Muscle layer of colon (tissue), 2 donors: Measurements from ENCODE around the gene RIN2.

Experiments
- H3K27ac ChIP-seq: one replicate; pipeline ENCODE4 v1.7.0; 2013; ENCODE audit warnings: low read depth, mild to moderate bottlenecking, low read length, moderate library complexity
- H3K27me3 ChIP-seq, 2 donors: one replicate each; pipeline ENCODE4 v1.7.0; 2013; ENCODE audit warnings: low read length in 2 of 2, mild to moderate bottlenecking in 2 of 2; ENCODE audit not compliant: insufficient read depth in 2 of 2, control insufficient read depth in 1 of 2
- H3K36me3 ChIP-seq: one replicate; pipeline ENCODE4 v1.7.0; 2013; ENCODE audit warnings: mild to moderate bottlenecking, low read length; ENCODE audit not compliant: insufficient read depth
- H3K4me1 ChIP-seq: one replicate; pipeline ENCODE4 v1.7.0; 2013; ENCODE audit warnings: mild to moderate bottlenecking, low read length; ENCODE audit not compliant: insufficient read depth
- H3K4me3 ChIP-seq, 2 donors: one replicate each; pipeline ENCODE4 v1.7.0; 2013; ENCODE audit warnings: low read length in 2 of 2, low read depth in 1 of 2, mild to moderate bottlenecking in 1 of 2, moderate library complexity in 1 of 2
- H3K9ac ChIP-seq: one replicate; pipeline ENCODE4 v1.7.0; 2013; ENCODE audit warnings: low read length
- H3K9me3 ChIP-seq: one replicate; pipeline ENCODE4 v1.7.0; 2013; ENCODE audit warnings: mild to moderate bottlenecking, low read length
- donor health status: abdominal sarcoma.
- donor health status: Adenocarcinoma of cecum.

Gene RIN2

GRCh38 chr20:19781235-19781634, 23.2 kb downstream of the RIN2 start:
- Histone ChIP-seq H3K9me3 (no peaks in the 10 kb centered on the region), H3K4me1 (peaks cover 32% of the 10 kb centered on the region), H3K9ac (no peak overlapping the region), H3K36me3 (no peaks in the 10 kb centered on the region), H3K27me3 (no peaks in the 10 kb centered on the region), H3K27ac (no peak overlapping the region), H3K4me3 (no peak overlapping the region)

- H3K27ac ChIP-seq = no peak overlapping the region
- no peaks in the 10 kb centered on the region for H3K36me3 ChIP-seq
- H3K9me3 ChIP-seq = no peaks in the 10 kb centered on the region
- no peak overlapping the region for H3K4me3 ChIP-seq
- H3K27me3 ChIP-seq = no peaks in the 10 kb centered on the region
- H3K9ac ChIP-seq = no peak overlapping the region
- H3K4me1 ChIP-seq = peaks cover 37% of the 10 kb centered on the region
These were observed 24.6 kb downstream of the RIN2 start for GRCh38 chr20:19782669-19783068.

- H3K27ac ChIP-seq = no peak overlapping the region
- H3K27me3 ChIP-seq = no peaks in the 10 kb centered on the region
- no peaks in the 10 kb centered on the region for H3K36me3 ChIP-seq
- H3K9ac ChIP-seq = no peak overlapping the region
- no peak overlapping the region for H3K4me3 ChIP-seq
- no peaks in the 10 kb centered on the region for H3K9me3 ChIP-seq
- H3K4me1 ChIP-seq = peaks cover 29% of the 10 kb centered on the region
These were observed 25.9 kb downstream of the RIN2 start for GRCh38 chr20:19783966-19784401.

- no peaks in the 10 kb centered on the region for H3K36me3 ChIP-seq
- H3K27ac ChIP-seq = no peak overlapping the region
- H3K4me3 ChIP-seq = peak overlapping the region in 1 of 2 donors; percentile 26
- H3K4me1 ChIP-seq = peaks cover 29% of the 10 kb centered on the region
- H3K27me3 ChIP-seq = no peaks in the 10 kb centered on the region
- H3K9ac ChIP-seq = no peak overlapping the region
- no peaks in the 10 kb centered on the region for H3K9me3 ChIP-seq
These were observed 26.6 kb downstream of the RIN2 start for GRCh38 chr20:19784511-19785172.

- Histone ChIP-seq H3K9ac (no peak overlapping the region), H3K36me3 (no peaks in the 10 kb centered on the region), H3K27me3 (no peaks in the 10 kb centered on the region)
These were observed 27.3 kb downstream of the RIN2 start for GRCh38 chr20:19785173-19785982.

GRCh38 chr20:19785983-19786285, 27.9 kb downstream of the RIN2 start:
- H3K27ac ChIP-seq = no peak overlapping the region
- no peaks in the 10 kb centered on the region for H3K9me3 ChIP-seq
- no peak overlapping the region for H3K4me3 ChIP-seq
- H3K27me3 ChIP-seq = no peaks in the 10 kb centered on the region
- no peaks in the 10 kb centered on the region for H3K36me3 ChIP-seq
- H3K4me1 ChIP-seq = peaks cover 29% of the 10 kb centered on the region
- no peak overlapping the region for H3K9ac ChIP-seq

More at GRCh38 chr20:19785173-19785982, 27.3 kb downstream of the RIN2 start:
- H3K4me3 ChIP-seq = peak overlapping the region in 1 of 2 donors; percentile 26
- peaks cover 29% of the 10 kb centered on the region for H3K4me1 ChIP-seq
- peak overlapping the region; percentile 1 for H3K27ac ChIP-seq
- H3K9me3 ChIP-seq = no peaks in the 10 kb centered on the region

GRCh38 chr20:19786311-19786710, 28.3 kb downstream of the RIN2 start:
- Histone ChIP-seq H3K36me3 (no peaks in the 10 kb centered on the region), H3K9ac (no peak overlapping the region), H3K27me3 (no peaks in the 10 kb centered on the region), H3K4me3 (no peak overlapping the region), H3K4me1 (peaks cover 29% of the 10 kb centered on the region), H3K9me3 (no peaks in the 10 kb centered on the region), H3K27ac (no peak overlapping the region)

GRCh38 chr20:19787366-19787765, 29.3 kb downstream of the RIN2 start:
- Histone ChIP-seq H3K27me3 (no peaks in the 10 kb centered on the region), H3K9me3 (no peaks in the 10 kb centered on the region), H3K4me3 (no peak overlapping the region), H3K9ac (no peak overlapping the region), H3K36me3 (no peaks in the 10 kb centered on the region), H3K4me1 (peaks cover 29% of the 10 kb centered on the region), H3K27ac (no peak overlapping the region)

GRCh38 chr20:19789009-19789408, 31.0 kb downstream of the RIN2 start:
- H3K27me3 ChIP-seq = no peaks in the 10 kb centered on the region
- no peaks in the 10 kb centered on the region for H3K36me3 ChIP-seq
- no peak overlapping the region for H3K4me3 ChIP-seq
- H3K9ac ChIP-seq = no peak overlapping the region
- H3K9me3 ChIP-seq = no peaks in the 10 kb centered on the region
- peaks cover 26% of the 10 kb centered on the region for H3K4me1 ChIP-seq
- no peak overlapping the region for H3K27ac ChIP-seq

- H3K27ac ChIP-seq = no peak overlapping the region
- H3K9me3 ChIP-seq = no peaks in the 10 kb centered on the region
- H3K27me3 ChIP-seq = no peaks in the 10 kb centered on the region
- H3K4me3 ChIP-seq = no peak overlapping the region
- H3K4me1 ChIP-seq = peaks cover 22% of the 10 kb centered on the region
- no peak overlapping the region for H3K9ac ChIP-seq
- H3K36me3 ChIP-seq = no peaks in the 10 kb centered on the region
These were observed 31.4 kb downstream of the RIN2 start for GRCh38 chr20:19789446-19789845.

GRCh38 chr20:19791887-19792286, 33.8 kb downstream of the RIN2 start:
- no peak overlapping the region for H3K27ac ChIP-seq
- H3K9ac ChIP-seq = no peak overlapping the region
- no peaks in the 10 kb centered on the region for H3K4me1 ChIP-seq
- no peaks in the 10 kb centered on the region for H3K9me3 ChIP-seq
- no peaks in the 10 kb centered on the region for H3K27me3 ChIP-seq
- no peaks in the 10 kb centered on the region for H3K36me3 ChIP-seq
- H3K4me3 ChIP-seq = no peak overlapping the region

- H3K9me3 ChIP-seq = no peaks in the 10 kb centered on the region
- H3K4me3 ChIP-seq = no peak overlapping the region
- no peaks in the 10 kb centered on the region for H3K36me3 ChIP-seq
- no peaks in the 10 kb centered on the region for H3K4me1 ChIP-seq
- H3K27ac ChIP-seq = no peak overlapping the region
- H3K9ac ChIP-seq = no peak overlapping the region
- no peaks in the 10 kb centered on the region for H3K27me3 ChIP-seq
These were observed 35.7 kb downstream of the RIN2 start for GRCh38 chr20:19793716-19794115.
